Measurements from ENCODE around the gene SCGB1C1.
A peak's percentile ranks its signal among the peaks of the same experiment; 100 is the strongest.

DNA sequence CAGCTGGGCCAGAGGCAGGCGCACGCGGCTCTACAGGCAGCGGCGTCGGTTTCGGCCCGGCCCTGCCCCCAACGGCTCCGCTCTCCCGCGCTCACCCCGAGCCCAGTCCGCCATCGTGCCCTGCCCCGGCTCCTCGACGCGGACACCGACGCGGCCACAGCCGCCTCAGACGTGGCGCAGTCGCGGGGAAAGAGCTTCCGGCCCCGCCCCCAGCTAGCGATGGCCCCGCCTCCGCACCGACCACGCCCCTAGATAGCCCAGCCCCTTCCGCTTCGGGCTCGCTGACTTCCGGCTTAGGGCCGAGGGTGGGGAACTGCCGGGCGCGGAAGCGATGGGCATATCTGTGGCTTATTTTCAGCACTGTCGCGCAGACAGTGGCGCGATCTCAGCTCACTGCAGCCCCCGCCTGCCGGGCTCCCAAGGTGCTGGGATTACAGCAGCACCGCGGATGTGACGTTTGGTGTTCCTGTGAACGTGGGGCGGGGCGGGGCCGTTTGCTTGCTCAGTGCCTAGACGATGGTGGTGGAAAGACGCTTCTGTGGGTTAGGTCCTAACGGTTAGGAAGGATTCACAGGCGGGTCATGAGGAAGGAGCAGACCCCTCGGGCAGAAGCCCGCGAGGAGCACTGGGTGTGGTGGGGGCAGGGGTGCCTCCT, 14.5 kb downstream of the SCGB1C1 start, which contains the start of the genes BET1L and RIC8A:
- TF ChIP-seq, protein P1, sequence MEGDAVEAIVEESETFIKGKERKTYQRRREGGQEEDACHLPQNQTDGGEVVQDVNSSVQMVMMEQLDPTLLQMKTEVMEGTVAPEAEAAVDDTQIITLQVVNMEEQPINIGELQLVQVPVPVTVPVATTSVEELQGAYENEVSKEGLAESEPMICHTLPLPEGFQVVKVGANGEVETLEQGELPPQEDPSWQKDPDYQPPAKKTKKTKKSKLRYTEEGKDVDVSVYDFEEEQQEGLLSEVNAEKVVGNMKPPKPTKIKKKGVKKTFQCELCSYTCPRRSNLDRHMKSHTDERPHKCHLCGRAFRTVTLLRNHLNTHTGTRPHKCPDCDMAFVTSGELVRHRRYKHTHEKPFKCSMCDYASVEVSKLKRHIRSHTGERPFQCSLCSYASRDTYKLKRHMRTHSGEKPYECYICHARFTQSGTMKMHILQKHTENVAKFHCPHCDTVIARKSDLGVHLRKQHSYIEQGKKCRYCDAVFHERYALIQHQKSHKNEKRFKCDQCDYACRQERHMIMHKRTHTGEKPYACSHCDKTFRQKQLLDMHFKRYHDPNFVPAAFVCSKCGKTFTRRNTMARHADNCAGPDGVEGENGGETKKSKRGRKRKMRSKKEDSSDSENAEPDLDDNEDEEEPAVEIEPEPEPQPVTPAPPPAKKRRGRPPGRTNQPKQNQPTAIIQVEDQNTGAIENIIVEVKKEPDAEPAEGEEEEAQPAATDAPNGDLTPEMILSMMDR (IDR thresholded peaks at IDR 0.05), result no peak
- TF ChIP-seq POLR2AphosphoS5 (IDR thresholded peaks at IDR 0.05) (peak; percentile 96), POLR2A (IDR thresholded peaks at IDR 0.05) (peak; percentile 77 to 92)
